Nephron (organoid): Measurements from ENCODE around the gene FADS6.

ENCODE experiments used
- H3K27ac Mint-ChIP-seq, 3 experiments: 2 replicates each; pipeline ENCODE4 v1.8.0; 2020; ENCODE audit warnings: mixed read lengths in 3 of 3, mild to moderate bottlenecking in 2 of 3, moderate library complexity in 1 of 3
- H3K27me3 Mint-ChIP-seq: 2 replicates; pipeline ENCODE4 v1.8.0; 2021; ENCODE audit warnings: low read depth, mild to moderate bottlenecking, moderate library complexity, mixed read lengths
- H3K36me3 Mint-ChIP-seq: 2 replicates; pipeline ENCODE4 v1.8.0; 2020; ENCODE audit warnings: low read depth, mixed read lengths
- H3K4me1 Mint-ChIP-seq: 2 replicates; pipeline ENCODE4 v1.8.0; 2020; ENCODE audit warnings: mixed read lengths
- H3K4me3 Mint-ChIP-seq, 3 experiments: 2 replicates each; pipeline ENCODE4 v1.8.0; 2020; ENCODE audit warnings: mild to moderate bottlenecking in 3 of 3, mixed read lengths in 3 of 3, moderate library complexity in 2 of 3
- H3K9me3 Mint-ChIP-seq: 2 replicates; pipeline ENCODE4 v1.8.0; 2020; ENCODE audit warnings: mixed read lengths
- TF ChIP-seq, protein P1 (sequence below), 3 experiments: fragments of 200-600 bp; sonication (generic); IDR thresholded peaks; one replicate each; pipeline ENCODE4 v1.5.0; 2021; ENCODE audit warnings: antibody characterized with exemption in 3 of 3; ENCODE audit not compliant: unreplicated experiment in 3 of 3

Gene FADS6

DNA sequence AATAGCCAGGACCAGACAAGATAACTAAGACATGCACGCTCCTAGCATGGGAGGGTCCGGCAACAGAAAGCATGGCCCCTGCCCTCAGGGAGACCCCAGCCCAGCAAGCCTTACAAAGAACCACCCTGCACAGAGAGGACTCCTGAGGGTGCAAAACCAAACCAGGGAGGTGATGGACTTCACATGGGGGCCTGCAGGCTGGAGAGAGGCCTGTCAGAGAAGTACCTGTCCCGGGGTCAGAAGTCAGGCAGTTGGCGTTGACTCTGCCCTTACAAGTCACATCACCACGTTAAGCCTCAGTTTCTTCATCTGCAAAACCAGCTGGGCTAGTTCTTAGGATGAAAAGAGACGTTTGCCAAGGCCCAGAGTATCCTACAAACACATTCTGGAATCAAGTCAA, 35.4 kb upstream of the FADS6 start:
- Mint-ChIP-seq H3K4me1 (no peaks in the 10 kb centered on the region), H3K27me3 (peaks cover 99% of the 10 kb centered on the region), H3K36me3 (no peaks in the 10 kb centered on the region), H3K9me3 (no peaks in the 10 kb centered on the region), H3K27ac (no peak overlapping the region), H3K4me3 (no peak overlapping the region)
- TF ChIP-seq, protein P1, sequence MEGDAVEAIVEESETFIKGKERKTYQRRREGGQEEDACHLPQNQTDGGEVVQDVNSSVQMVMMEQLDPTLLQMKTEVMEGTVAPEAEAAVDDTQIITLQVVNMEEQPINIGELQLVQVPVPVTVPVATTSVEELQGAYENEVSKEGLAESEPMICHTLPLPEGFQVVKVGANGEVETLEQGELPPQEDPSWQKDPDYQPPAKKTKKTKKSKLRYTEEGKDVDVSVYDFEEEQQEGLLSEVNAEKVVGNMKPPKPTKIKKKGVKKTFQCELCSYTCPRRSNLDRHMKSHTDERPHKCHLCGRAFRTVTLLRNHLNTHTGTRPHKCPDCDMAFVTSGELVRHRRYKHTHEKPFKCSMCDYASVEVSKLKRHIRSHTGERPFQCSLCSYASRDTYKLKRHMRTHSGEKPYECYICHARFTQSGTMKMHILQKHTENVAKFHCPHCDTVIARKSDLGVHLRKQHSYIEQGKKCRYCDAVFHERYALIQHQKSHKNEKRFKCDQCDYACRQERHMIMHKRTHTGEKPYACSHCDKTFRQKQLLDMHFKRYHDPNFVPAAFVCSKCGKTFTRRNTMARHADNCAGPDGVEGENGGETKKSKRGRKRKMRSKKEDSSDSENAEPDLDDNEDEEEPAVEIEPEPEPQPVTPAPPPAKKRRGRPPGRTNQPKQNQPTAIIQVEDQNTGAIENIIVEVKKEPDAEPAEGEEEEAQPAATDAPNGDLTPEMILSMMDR (IDR thresholded peaks at IDR 0.05; ENCODE audit: unreplicated experiment in 3 of 3) = no peak

DNA sequence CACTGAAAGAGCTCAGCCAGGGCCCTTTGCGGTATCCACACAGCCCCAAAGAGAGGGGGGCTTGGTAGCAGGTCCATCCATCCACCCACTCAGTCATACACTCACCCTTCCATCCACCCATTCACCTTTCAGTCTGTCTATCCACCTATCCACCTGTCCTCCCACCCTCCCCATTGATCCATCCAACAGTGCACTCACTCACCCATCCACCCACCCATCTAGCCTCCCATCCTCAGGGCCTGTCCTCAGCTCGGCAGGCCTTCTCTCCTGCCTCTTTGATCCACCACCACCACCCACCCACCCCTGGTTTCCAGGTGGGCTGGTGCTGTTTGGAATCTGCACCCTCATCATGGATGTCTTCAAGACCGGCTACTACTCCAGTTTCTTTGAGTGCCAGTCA, 31.8 kb upstream of the FADS6 start:
- Mint-ChIP-seq H3K9me3 (no peaks in the 10 kb centered on the region), H3K4me3 (peak overlapping the region in 2 of 3 experiments; percentile 23 to 45), H3K27me3 (peaks cover 89% of the 10 kb centered on the region), H3K4me1 (no peaks in the 10 kb centered on the region), H3K27ac (no peak overlapping the region), H3K36me3 (no peaks in the 10 kb centered on the region)
- TF ChIP-seq, protein P1 (IDR thresholded peaks at IDR 0.05; ENCODE audit: unreplicated experiment in 3 of 3) = no peak

GRCh38 chr17:74924250-74924948, 31.0 kb upstream of the FADS6 start, which contains the start of gene OTOP2:
Gene OTOP2 (plus strand): TSS chr17:74924273. CDS start chr17:74924633, 360 bp downstream.
- no peaks in the 10 kb centered on the region for H3K4me1 Mint-ChIP-seq
- H3K27ac Mint-ChIP-seq = no peak within 1 kb of the TSS
- H3K9me3 Mint-ChIP-seq = no peaks in the 10 kb centered on the region
- no peaks in the 10 kb centered on the region for H3K36me3 Mint-ChIP-seq
- TF ChIP-seq, protein P1 (IDR thresholded peaks at IDR 0.05; ENCODE audit: unreplicated experiment in 3 of 3) = no peak
- H3K4me3 Mint-ChIP-seq = peak within 1 kb of the TSS; percentile 54 to 72 (median 71)
- H3K27me3 Mint-ChIP-seq = peaks cover 84% of the 10 kb centered on the region

GRCh38 chr17:74923538-74924249, 30.3 kb upstream of the FADS6 start:
- H3K4me3 Mint-ChIP-seq = peak overlapping the region in 1 of 3 experiments; percentile 71
- TF ChIP-seq, protein P1 (IDR thresholded peaks at IDR 0.05; ENCODE audit: unreplicated experiment in 3 of 3) = peak; percentile 80 to 88 (median 81)
- peaks cover 85% of the 10 kb centered on the region for H3K27me3 Mint-ChIP-seq
- no peaks in the 10 kb centered on the region for H3K9me3 Mint-ChIP-seq
- H3K4me1 Mint-ChIP-seq = no peaks in the 10 kb centered on the region
- no peaks in the 10 kb centered on the region for H3K36me3 Mint-ChIP-seq
- H3K27ac Mint-ChIP-seq = no peak overlapping the region

DNA sequence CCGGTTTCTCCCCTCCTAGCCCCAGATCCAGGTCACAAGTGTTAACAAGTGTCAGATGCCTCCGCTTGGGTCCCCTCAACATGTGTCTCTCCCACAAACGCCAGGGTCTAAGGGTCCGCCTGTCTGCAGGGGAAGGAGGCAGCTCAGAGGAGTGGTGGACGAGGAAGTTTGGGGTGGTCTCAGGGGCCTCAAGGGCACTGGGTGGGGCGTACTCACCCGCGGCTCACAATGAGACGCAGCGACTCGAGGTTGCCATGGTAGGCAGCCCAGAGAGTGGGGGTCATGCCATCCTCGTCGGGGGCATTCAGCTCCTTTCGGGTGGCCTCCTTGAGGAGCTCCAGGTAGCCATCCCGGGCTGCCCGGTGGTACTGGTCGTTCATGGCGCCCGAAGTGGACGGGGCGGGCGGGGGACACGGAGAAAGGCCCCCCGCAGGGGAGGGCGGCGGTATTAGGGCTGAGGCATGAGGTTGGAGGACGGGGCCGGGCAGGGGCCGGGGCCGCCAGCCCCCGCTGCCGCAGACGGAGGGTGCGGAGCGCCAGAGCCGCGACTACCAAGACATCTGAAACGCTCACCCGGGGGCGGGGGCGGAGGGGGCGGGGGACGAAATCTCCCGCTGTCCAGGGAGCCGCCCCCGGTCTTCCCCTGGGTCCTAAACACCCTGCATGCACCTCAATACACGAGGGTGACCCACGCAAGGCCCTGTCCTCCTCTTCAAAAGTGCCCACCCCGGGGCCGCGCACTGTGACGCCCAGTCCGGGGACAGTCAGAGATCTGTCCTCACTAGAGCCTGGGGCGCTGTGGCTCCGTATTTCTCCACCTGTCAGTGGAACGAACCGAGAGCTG, 29.5 kb upstream of the FADS6 start, which contains the start of gene USH1G:
USH1G (minus strand) TSS at position 562 of the 844 bp plus-strand sequence; CDS start at position 380, 182 bp downstream.
- TF ChIP-seq, protein P1 (IDR thresholded peaks at IDR 0.05; ENCODE audit: unreplicated experiment in 3 of 3) = no peak
- no peaks in the 10 kb centered on the region for H3K4me1 Mint-ChIP-seq
- H3K4me3 Mint-ChIP-seq = peak within 1 kb of the TSS; percentile 61 to 74 (median 72)
- no peaks in the 10 kb centered on the region for H3K9me3 Mint-ChIP-seq
- H3K27me3 Mint-ChIP-seq = peaks cover 82% of the 10 kb centered on the region
- H3K27ac Mint-ChIP-seq = no peak within 1 kb of the TSS
- no peaks in the 10 kb centered on the region for H3K36me3 Mint-ChIP-seq
